MM.1S (cell line): ENCODE data around the gene GUCY1A2.

Source experiments
- CTCF ChIP-seq: fragments of 300-600 bp; sonication (generic); IDR thresholded peaks from 2 replicates; pipeline ENCODE4 v1.5.1; 2016; ENCODE audit warnings: antibody characterized with exemption, low read length, mixed read lengths
- EZH2 ChIP-seq: fragments of 300-600 bp; sonication (generic); optimal IDR thresholded peaks from 2 replicates; pipeline ENCODE3; 2017; ENCODE audit warnings: low read depth, mild to moderate bottlenecking, antibody characterized with exemption, low read length, mixed read lengths

DNA sequence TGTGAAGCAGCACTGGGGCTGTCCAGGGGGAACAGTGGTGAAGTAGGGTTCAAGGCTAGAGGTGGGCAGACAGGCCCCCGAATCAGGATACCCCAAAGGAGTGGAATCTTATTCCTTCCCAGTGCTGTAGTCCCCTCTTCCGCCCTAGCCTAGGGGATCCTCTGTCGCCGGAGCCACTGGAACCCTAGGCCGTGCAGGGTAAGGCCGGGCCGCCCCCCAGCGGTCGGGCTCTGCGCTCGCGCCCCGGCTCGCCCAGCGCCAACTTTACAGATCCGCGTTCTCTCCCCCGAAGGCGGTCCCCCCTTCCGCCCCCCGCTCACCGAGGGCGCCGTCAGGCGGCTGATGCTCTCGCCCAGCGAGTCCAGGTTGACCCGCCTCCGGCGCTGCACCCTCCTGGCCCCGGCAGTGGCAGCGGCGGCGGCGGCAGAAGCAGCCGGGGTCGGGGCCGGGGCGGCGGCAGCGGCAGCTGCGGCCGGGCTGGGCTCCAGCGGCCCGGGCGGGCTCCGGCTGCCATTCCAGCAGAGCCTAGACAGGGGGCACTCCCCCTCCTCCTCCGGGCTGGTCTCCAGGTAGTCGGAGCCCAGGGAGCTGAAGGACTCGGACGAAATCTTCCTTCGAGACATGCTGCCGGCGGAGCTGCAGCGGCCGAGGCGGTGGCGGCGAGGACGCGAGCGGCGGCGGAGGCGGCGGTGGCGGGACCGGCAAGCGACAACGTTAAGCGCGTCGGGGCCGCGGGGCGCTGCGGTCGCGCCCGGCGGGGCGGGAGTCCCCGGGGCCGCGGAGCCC lies 650 bp downstream of the GUCY1A2 start:
- peak; percentile 62 for TF ChIP-seq CTCF
- TF ChIP-seq EZH2 = no peak
